NCI-H446 treated with DMSO at 0.1 percent for 48 hours (cell line): Measurements from ENCODE around the gene SREBF2.
"Not testable (repeated sequence)": the region's sequence is repeated elsewhere in the genome, so short reads cannot be mapped to it uniquely, and the experiment has no call there.

Experiments
- DNase-seq: peaks from one replicate; lab custom pipeline; 2025; lab: John Stamatoyannopoulos, UW

SREBF2 gene

GRCh38 chr22:41821471-41822316 lies 11.2 kb upstream of the SREBF2 start:
- no peak for DNase-seq

GRCh38 chr22:41822317-41823057 lies 10.4 kb upstream of the SREBF2 start:
- DNase-seq, result peak; percentile 26

GRCh38 chr22:41823797-41824196 lies 9.1 kb upstream of the SREBF2 start:
- no peak for DNase-seq

GRCh38 chr22:41825376-41825775 lies 7.5 kb upstream of the SREBF2 start:
- DNase-seq, result no peak

- DNase-seq, result no peak
These were observed 6.9 kb upstream of the SREBF2 start for GRCh38 chr22:41826021-41826420.

GRCh38 chr22:41826430-41827383 lies 6.2 kb upstream of the SREBF2 start:
- no peak for DNase-seq

- no peak for DNase-seq
These were observed 5.2 kb upstream of the SREBF2 start for GRCh38 chr22:41827671-41828070.

GRCh38 chr22:41828516-41828915 lies 4.4 kb upstream of the SREBF2 start:
- no peak for DNase-seq

- DNase-seq, result no peak
These were observed 2.7 kb upstream of the SREBF2 start for GRCh38 chr22:41830174-41830573.

GRCh38 chr22:41831383-41831782 lies 1.5 kb upstream of the SREBF2 start:
- peak; percentile 8 for DNase-seq

GRCh38 chr22:41831828-41832552 lies 915 bp upstream of the SREBF2 start:
- no peak for DNase-seq

- DNase-seq, result no peak
These were observed 582 bp downstream of the SREBF2 start for GRCh38 chr22:41833369-41834004.

- no peak for DNase-seq
These were observed 1.4 kb downstream of the SREBF2 start for GRCh38 chr22:41834005-41834944.

GRCh38 chr22:41835462-41835861 lies 2.6 kb downstream of the SREBF2 start:
- DNase-seq, result not testable (repeated sequence)

- DNase-seq, result no peak
These were observed 3.6 kb downstream of the SREBF2 start for GRCh38 chr22:41836551-41836950.

- DNase-seq, result no peak
These were observed 6.1 kb downstream of the SREBF2 start for GRCh38 chr22:41838842-41839618.

- no peak for DNase-seq
These were observed 7.3 kb downstream of the SREBF2 start for GRCh38 chr22:41840216-41840615.

GRCh38 chr22:41841085-41841712 lies 8.3 kb downstream of the SREBF2 start:
- DNase-seq, result no peak
